Embryonic facial prominence (tissue), 1 donor: ENCODE data around the gene RPS6KA3.
"Not testable (repeated sequence)": the region's sequence is repeated elsewhere in the genome, so short reads cannot be mapped to it uniquely, and the experiment has no call there.

Experiments used
- DNase-seq: peaks from one replicate; pipeline ENCODE4 v3.0.0-alpha.2; 2016; ENCODE audit errors: extremely low spot score

Gene RPS6KA3

DNA sequence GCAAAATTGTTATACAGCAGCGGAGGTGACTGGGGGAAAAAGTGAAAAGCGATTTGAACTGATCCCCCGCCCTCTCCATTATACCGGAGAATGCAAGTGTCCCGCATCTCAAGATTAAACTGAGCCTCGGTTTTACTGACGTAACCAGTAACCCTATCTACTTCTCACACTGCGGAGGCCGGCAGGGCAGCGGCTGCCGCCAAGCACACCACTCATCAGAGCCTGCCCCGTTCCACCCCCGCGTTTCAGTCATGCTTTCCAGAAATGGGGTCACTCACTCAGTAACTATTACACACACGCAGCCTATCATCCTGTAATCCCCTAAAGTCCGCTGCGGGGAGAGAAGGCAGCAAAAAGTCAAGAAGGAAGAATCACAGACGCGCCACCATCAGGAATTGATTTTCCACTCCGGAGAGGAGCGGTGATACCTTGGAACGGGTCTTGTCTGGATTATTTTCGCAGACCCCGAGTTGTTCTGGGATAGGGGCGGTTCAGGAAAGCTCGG, 1.4 kb downstream of the RPS6KA3 start:
- peak; percentile 10 for DNase-seq

DNA sequence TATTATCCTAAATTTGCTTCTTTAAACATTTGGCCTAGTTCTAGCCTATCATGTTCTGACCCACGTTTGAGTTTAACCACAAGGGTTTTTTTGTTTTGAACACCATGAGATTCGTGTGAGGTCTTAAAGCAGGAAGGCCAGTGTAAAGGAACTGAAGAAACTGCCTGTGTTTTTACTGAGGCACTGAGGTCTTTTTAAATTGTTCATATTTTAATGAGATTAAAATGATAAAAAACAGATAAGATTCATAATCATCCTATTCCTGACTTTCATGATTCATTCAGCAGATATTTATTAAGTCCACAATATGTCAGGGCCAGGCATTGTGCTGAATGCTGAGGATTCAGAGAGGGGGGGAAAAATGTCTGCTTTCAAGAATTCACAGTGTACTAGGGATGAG, 3.2 kb downstream of the RPS6KA3 start:
- no peak for DNase-seq

DNA sequence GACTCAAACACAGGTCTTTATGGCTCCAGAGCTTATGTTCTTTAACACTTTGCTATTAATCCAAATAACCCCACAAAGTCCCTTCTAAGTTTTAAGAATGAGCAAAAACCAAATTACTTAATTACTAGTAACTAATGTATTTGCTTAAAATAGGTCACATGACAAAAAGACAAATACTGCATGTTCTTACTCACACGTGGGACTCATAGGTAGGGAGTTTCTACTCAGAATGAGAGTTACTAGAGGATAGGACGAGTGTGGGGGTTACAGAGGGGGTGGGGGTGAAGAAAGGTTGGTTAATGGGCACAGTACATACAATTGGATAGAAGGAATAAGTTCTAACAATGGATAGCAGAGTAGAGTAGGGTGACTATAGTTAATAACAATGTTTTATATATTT, 5.8 kb downstream of the RPS6KA3 start:
- DNase-seq = no peak

DNA sequence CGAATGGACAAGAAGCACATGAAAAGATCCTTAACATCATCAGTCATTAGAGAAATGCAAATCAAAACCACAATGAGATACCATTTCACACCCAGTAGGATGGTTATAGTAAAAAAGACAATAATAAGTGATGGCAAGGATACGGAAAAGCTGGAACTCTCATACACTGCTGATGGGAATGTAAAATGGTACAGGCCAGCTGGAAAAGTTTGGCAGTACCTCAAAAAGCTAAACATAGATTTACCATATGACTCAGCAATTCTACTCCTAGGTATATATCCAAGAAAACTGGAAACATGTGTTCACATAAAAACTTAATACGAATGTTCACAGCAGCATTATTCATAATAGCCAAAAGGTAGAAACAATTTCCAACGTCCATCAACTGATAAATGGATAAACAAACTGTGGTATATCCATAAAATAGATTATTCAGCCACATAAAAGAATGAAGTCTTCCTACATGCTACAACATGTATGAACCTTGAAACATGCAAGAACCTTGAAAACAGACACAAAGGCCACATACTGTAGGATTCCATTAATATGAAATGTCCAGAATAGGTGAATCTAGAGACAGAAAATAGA, 11.9 kb downstream of the RPS6KA3 start:
- DNase-seq = no peak

DNA sequence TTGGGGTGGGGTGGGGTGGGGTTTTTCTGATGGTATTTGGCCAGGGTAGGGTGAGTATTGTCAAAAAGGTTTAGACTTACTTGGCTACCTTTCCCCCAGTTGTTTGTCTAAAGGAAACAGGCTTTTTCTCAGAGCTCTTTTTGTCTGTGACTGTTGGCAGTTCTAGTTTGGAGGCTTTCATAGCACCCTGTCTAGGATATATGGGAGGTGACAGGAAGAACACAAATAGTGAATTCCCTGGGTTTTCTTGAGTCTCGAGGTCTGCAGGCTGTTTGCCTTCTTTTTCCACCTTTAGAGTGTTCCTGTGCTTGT, 13.5 kb downstream of the RPS6KA3 start:
- DNase-seq = no peak

- no peak for DNase-seq
Observed at GRCh38 chrX:20252381-20253231, 14.1 kb downstream of the RPS6KA3 start.

DNA sequence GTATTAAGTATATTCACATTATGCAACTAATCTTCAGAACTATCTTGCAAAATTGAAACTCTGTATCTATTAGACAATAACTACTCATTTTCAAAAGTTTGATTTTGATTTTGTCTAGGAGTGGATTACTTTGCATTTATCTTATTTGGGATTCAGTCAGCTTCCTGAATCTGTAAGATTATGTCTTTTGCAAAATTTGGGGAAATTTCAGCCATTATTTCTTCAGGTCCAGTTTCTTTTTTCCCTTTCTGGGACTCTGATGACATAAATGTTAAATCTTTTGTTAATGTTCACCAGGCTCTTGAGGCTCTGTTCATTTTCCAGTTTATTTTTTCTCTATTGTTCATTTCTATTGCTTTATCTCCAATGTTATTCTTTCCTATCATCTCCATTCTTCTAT, 15.0 kb downstream of the RPS6KA3 start:
- DNase-seq = no peak

- not testable (repeated sequence) for DNase-seq
Observed at GRCh38 chrX:20250146-20250545, 16.6 kb downstream of the RPS6KA3 start.

DNA sequence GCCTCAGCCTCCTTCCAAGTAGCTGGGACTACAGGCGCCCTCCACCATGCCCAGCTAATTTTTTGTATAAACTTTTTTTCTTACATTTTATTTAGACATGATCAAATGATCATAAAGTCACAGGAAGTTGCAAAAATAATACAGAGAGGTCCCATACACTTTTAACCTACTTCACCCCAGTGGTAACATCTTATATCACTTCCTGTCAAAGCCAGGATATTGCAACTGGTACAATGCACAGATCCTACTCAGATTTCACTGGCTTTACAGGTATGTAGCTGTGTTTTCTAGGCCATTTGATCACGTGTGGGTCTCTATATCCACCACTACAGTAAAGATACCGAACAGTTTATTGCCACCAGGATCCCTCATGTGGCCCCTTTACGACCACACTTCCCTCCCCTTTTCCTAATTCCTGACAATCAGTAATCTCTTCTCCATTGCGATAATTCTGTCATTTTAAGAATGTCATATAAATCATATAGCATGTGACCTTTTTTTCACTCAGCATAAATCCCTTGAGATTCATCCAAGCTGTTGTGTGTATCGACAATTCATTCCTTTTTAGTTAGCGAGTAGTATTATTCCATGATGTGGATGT, 18.0 kb downstream of the RPS6KA3 start:
- no peak for DNase-seq

- no peak for DNase-seq
Observed at GRCh38 chrX:20244931-20245330, 21.8 kb downstream of the RPS6KA3 start.

GRCh38 chrX:20240201-20240600, 26.5 kb downstream of the RPS6KA3 start:
- no peak for DNase-seq

DNA sequence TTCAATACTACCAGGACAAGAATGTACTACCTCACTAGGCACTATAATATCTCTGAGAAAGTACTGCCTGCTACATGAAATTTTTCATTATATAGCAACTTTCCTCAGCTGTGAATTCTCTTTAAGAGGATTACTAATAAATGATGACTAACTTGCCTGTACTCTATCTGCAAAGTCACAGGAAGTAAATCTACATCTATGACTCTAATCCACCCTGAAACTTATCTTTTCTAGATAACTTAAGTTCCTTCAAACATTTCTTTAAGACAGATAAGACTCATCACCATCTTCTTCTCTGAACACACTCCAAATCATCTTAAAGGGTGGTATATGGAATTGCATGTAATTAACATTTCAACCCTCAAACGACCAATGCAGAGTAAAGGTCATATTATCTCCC, 28.8 kb downstream of the RPS6KA3 start:
- DNase-seq = no peak

- no peak for DNase-seq
Observed at GRCh38 chrX:20235755-20236154, 31.0 kb downstream of the RPS6KA3 start.

GRCh38 chrX:20233336-20233735, 33.4 kb downstream of the RPS6KA3 start:
- no peak for DNase-seq

- no peak for DNase-seq
Observed at GRCh38 chrX:20231598-20231997, 35.1 kb downstream of the RPS6KA3 start.

- no peak for DNase-seq
Observed at GRCh38 chrX:20230406-20230805, 36.3 kb downstream of the RPS6KA3 start.

GRCh38 chrX:20229155-20229554, 37.6 kb downstream of the RPS6KA3 start:
- DNase-seq = no peak

GRCh38 chrX:20228245-20228644, 38.5 kb downstream of the RPS6KA3 start:
- DNase-seq = no peak

- DNase-seq = no peak
Observed at GRCh38 chrX:20227116-20227515, 39.6 kb downstream of the RPS6KA3 start.

DNA sequence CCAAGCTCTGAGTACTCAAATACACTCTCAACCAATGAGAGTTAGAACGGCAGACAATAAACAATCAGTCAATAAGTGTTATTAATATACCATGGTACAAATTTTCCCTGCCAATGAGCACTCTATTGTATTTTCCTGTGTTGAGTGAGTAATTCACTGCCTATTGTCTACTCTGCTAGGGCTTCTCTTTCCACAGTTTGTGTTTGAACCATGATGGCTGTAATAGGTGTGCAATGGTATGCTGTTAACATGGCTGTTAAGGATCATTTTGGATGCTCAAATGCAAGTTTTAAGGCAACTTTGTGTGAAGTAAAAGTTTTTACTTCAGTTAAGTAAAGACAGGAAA, 41.2 kb downstream of the RPS6KA3 start:
- DNase-seq = no peak

DNA sequence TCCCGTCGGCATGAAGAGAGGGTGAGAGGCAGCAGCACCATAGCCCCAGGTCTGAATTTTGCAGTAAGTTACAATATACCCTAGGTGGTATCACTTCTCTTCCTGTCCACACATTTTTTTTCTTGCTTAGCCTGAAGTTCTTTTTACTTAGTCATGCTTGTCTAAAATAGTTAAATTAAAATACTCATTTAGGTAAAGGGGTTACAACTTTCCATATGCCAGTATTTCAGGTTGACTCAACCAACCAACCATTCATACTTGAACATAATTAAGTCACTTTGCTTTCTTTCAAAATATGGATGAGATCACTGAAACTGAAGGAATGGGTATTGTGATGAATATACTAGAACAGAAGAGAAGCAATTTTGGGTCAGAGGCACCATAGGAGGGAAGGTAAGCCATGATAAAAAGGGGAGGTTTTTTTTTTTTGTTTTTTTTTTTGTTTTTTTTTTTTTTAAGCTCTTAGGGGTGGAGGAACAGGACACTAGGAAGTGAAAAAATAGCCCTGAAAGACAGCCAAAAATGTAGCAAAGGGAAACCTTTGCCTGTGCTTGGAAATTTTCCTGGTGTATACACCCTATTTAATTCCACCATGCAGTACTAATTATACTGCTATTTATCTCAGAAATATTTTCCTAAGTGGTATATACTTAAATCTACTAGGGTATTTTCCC, 41.8 kb downstream of the RPS6KA3 start:
- DNase-seq = no peak

DNA sequence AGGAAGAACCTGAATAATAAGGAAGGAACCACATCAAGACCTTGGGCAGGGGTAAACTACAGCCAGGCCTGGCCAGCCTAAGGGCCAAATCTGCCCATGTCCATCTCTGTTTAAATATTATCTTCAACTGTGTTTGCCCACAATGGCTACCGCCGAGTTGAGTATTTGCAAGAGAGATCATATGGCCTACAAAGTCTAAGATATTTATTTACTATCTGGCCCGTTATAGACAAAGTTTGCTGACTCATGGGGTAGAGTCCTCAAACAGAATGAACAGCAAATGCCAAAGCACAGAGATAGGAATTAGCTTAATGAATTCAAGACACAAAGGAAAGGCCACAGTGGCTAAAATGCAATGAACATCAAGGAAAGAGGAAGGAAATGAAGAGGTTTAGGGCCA, 44.8 kb downstream of the RPS6KA3 start:
- DNase-seq = no peak
